T follicular helper cell (primary cell): Measurements from ENCODE around the gene HPX.

ENCODE experiments used
- DNase-seq: peaks from one replicate; pipeline ENCODE4 v3.0.0-alpha.2; 2020; ENCODE audit warnings: low read depth

Gene HPX

DNA sequence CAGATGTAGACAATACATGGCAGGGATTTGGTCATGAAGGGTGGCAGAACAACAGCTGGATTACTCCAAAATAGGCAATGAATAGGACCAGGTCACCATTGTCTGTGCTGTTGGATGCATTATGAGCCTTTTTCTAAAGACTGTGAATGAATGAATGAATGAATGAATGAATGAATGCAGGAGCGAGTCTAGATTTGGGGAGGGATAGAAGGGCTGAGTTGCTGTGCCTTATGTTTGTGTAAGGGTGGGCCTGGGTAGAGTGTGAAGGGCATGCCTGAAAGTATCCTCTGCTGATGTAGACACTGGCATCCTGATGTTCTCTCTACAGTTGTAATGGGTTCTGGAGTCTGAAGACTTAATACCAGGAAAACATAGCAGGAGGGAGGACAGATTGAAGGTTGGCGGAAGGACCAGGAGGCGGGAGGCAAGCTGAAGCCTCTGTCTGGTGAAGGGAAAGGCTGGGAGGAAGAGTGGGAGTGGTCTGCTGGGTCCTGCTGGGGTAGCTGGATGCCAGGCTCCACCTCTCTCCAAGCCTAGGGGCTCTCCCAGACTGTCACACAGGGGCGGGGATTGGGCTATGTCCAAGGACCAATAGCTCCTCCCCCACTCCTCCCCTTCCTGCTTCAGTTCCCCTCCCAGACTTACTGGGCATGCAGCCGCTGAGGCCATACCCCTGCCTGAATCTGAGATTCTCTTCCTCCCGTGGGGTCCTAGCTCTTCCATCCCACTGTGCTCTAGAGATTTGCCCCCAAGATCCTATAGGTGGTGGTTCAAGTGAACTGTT, 28.1 kb upstream of the HPX start:
- no peak for DNase-seq

GRCh38 chr11:6459099-6459450, 18.3 kb upstream of the HPX start:
- no peak for DNase-seq

DNA sequence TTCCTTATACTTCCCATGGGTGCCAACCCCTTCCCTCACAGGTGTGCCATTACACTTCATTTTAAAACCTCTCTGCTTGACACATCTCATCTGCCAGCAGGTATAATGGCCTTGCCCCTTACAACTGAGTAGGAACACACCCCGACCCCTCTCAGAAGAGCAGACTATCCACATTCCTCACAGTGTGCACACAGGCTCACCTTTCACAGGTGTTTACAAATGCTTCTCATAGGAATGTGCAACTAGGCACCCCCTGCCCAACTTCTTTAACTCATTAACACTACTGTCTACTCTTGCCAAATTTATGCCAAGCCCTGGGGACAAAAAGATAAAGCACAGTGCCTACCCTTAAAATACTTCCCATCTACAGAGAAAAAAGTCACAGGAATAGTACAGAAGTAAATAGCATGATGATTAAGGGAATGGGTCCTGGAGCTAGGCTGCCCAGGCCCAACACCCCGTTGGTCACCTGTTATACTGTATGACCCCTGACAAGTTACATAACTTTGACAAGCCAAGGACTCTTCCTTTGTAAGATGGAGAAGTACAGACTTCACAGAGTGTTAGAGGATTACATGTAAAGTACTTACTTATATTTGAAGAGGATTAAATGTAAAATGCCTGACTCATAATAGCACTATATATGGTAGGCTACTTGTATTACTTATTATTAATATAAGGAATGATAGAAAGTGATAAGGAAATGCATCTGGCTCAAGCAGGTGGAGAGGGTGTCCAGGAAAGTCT, 17.7 kb upstream of the HPX start:
- DNase-seq: no peak

DNA sequence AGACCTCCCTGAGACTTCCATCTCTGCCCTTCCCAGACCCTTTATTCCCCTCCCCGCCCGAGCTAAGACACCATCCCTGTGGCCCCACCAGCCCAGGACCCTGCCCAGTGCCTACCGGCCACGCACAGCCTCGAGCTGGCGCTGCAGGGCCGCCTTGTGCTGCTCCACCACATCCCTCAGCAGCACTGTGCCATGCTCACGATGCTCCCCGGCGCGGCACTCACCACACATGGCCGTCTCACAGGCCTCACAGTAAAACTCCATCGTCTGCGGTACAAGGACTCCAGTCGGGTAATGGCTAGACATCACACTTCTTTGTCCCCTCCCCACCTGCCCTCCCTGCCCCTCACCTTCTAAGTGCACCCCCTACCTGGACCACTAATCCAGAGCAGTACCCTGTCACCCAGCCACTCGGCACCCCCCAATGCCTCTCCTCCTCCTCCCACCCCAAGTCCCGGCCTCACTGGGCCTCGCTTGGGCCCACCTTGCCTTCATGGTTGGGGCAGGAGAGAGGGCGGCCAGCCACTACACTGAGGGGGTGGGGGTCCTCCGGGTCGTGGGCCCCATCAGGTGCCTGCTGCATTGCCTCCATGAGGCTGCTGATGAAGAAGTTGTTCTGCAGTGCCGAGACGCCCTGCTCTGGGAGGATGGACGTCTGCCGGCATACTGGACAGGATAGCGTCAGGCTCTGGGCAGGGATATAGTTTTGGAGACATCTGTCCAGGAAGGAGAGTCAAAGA, 17.0 kb upstream of the HPX start:
- no peak for DNase-seq

- DNase-seq: no peak
These were observed 15.7 kb upstream of the HPX start for GRCh38 chr11:6456361-6457073.

GRCh38 chr11:6455070-6455469, 14.3 kb upstream of the HPX start:
- DNase-seq: no peak

DNA sequence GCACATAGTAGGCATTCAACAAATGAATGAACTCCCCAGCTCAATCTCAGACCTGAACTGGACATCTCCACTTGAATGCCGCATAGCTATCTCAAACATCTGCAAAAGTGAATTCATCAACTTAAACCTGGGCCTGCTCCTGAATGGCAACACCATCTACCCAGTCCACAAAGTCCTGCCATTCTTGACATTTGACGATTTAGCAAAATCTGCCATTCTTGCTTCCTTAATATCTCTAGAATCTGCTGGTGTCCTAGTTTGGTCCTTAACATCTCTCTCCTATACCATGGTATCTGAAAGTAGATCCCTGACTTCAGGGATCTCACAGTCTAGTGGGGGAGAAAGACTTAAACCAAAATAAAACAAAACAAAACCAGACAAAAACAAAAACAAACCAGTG, 12.4 kb upstream of the HPX start:
- no peak for DNase-seq

DNA sequence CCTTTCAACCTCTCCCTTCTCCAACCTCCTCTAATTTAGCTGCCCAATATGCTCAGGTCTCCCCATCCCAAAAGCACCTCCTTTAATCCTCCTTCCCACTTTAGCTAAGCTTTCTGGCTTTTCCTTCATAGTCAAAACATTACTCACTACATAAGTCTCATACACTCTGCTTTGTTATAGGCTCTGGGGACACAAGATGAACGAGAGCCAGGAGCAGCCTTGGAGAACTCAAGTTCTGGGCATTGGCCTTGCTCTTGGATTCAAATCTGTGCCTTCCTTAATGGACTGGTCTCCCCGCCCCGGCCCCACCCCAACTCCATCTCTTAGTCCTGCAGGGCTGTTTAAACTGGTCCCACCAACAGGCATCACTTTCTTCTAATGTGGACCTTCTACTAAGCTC, 11.4 kb upstream of the HPX start:
- no peak for DNase-seq

DNA sequence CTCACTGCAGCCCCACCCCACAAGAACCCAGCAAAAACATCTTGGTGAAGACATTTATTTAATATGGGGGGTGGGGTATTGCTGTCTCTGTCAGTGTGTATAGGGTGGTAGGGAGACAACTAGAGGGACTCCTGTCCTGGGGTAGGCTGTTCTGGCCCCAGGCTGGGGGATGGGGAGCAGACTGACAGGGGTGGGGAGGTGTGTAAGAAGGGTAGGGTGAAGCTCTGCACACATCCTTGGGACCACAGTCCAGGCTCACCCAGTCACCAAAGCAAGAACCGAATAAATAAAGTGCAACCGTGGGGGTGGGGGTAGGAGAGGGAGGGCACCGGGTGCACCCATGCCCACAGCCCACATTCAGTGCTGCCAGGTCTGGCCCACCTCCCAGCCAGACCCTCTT, 7.8 kb upstream of the HPX start:
- DNase-seq: no peak

- peak; percentile 36 for DNase-seq
These were observed 2.6 kb upstream of the HPX start for GRCh38 chr11:6443269-6444003.

- DNase-seq: no peak
These were observed 1.7 kb upstream of the HPX start for GRCh38 chr11:6442441-6442840.

DNA sequence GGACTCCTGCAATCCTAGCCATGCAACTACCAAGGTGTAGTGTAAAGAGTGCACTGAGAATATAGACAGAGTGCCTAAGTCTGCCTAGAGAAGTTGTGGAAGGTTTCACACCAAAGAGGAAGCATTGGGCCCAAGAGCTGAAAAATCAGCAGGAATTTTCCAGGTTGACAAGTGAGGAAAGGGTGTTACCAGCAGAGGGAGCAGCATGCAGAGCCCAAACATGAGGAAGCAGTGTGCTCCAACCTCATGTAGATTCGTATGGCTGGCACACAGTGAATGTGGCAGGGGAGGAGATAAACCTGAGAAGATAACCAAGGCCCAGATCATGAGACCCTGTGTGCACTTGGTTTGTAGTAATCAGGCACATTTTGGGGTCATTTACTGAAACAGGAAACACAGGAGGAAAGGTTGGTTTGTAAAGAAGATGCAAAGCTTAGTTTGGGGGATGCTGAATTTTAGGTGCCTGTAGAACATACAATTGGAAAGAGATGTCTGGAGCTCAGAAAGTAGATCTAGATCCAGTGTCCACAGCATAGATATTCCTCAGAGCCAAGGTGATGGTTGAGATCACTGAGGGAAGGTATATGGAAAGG, 1.7 kb downstream of the HPX start:
- no peak for DNase-seq

- DNase-seq: no peak
These were observed 2.8 kb downstream of the HPX start for GRCh38 chr11:6437993-6438392.

DNA sequence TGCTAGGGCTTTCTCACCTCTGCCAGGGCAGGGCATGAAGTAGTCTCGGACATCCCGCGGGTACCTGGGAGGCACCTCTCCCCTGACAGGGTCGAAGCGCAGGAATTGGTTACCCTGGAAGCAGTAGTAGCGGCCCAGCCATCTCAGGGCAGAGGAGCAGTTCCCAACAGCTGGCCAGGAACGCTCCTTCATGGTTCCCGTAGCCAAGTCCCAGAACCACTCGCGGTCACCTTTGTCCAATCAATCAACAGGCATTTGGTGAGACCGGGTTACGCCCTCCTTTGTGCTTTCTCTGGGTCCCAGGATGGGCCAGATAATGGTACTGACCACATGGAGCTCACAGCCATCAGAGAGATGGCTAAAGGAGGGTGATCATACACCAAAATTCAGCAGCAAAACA, 3.4 kb downstream of the HPX start:
- DNase-seq: no peak

DNA sequence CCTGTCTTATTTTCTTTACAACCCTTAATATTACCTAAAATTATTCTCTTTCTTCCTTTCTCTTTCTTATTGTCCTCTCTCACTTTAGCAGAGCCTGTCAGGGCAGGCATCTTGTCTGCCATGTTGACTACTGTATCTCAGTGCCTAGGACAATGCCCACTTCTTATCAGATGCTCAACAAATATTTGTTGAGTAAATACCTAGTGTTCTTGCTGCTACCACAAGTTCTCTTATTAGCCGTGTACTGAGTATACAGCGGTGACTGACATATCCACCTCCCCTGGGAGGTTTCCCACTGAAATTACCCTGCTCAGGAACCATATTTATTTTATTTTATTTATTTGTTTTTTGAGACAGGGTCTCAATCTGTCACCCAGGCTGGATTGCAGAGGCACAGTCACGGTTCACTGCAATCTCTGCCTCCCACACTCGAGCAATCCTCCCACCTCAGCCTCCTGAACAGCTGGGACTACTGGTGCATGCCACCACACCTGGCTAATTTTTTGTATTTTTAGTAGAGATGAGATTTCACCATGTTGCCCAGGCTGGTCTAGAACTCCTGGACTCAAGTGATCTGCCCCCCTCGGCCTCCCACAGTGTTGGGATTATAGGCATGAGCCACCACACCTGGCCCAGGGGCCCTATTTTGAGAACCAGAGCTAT, 6.7 kb downstream of the HPX start:
- no peak for DNase-seq

DNA sequence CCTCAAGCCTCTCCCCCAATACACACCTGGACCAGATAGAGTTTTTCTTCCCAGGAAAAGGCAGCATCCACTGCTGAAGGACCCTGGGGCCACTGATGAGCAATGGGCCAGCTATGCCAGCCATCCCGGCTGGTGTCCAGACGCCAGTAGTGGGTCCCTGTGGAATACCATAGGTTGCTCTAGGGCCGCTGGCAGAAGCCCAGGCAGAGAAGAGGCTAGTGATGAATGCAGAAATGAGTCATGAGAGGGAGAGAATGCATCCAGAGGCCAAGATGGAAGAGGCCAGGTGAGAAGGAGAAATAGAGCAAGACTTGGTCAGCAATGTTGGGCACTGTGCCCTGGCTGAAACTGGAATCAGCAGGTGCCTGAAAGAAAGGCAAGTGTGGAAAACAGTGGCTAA, 8.9 kb downstream of the HPX start:
- no peak for DNase-seq

DNA sequence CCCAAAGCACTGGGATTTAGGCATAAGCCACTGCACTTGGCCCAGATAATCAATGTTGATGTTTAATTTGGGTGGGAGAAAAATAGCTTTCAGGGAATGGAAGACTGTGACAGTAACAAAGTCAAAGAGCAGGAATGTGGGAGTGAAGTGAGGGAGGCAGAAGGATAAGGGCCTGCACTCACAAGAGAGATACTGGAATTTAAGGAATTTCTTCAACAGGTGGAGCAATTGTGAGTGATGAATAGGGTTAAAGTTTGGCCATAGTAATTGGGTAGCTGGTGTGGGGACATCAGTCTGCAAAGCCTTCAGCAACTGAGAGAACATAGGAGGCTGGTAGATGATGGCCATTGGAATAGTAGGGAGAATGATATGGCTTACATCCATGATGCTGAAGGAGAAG, 13.3 kb downstream of the HPX start:
- DNase-seq: no peak

DNA sequence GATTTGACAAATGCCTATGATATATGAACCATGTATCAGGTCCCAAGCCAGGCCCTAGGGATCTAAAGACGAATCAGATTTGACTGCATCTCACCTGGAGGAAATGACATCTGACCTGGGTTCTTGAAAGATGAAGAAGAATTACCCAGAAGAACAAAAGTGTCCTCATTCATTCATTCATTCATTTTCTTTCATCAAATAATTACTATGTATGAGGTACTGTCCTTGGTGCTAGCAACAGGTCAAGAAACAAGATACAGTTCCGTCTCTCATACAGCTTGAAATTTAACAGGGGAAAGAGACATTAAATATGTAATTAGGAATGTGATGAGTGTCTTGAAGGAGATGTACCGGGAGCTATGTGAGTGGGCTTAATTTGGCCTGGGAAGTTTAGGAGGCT, 20.1 kb downstream of the HPX start:
- no peak for DNase-seq

GRCh38 chr11:6419009-6419631, 21.7 kb downstream of the HPX start, which contains the start of gene APBB1:
Gene APBB1 (minus strand): TSS chr11:6419094. CDS start chr11:6411347, 7,747 bp downstream.
- DNase-seq: peak; percentile 66

- no peak for DNase-seq
These were observed 22.2 kb downstream of the HPX start for GRCh38 chr11:6418557-6419008.
